NCI-H2081 (cell line): ENCODE data around the gene CAMK1.

ENCODE experiments used
- DNase-seq, 2 experiments: peaks; one replicate each; lab custom pipeline; 2025; lab: John Stamatoyannopoulos, UW

Gene CAMK1

GRCh38 chr3:9710174-9710739, 59.5 kb downstream of the CAMK1 start:
- DNase-seq, result no peak
